OCI-LY7 (cell line): ENCODE results near the gene SPNS2.

Experiments
- EZH2phosphoT487 ChIP-seq: fragments of 200-600 bp; sonication (generic); IDR thresholded peaks from 2 replicates; pipeline ENCODE4 v1.6.1; 2018; ENCODE audit warnings: low read depth, borderline replicate concordance, mild to moderate bottlenecking, mixed run types, antibody characterized with exemption, low read length, moderate library complexity, mixed read lengths
- TF ChIP-seq, protein P1 (sequence below): fragments of 200-600 bp; sonication (generic); conservative IDR thresholded peaks from 2 replicates; pipeline ENCODE4 v1.5.1; 2014; ENCODE audit warnings: mild to moderate bottlenecking, antibody characterized with exemption, low read length, moderate library complexity, mixed read lengths

DNA sequence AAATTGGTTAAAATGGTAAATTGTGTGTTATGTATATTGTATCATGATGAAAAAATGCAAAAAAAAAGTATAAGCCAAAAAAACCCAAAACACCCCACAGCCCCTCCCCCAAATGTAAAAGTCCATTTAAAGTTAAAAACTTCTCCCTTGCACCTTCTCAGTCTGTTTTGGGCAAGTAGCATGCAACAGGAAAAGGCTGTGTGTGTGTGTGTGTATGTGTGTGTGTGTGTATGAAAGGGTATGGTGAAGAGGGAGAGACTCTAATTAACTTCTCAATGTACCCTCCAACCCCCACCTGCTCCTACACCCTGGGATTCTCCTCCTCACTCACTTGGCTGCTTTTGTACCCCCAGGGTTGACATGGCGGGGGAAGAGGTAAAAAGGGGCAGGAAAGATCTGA, 70.9 kb downstream of the SPNS2 start:
- TF ChIP-seq, protein P1, sequence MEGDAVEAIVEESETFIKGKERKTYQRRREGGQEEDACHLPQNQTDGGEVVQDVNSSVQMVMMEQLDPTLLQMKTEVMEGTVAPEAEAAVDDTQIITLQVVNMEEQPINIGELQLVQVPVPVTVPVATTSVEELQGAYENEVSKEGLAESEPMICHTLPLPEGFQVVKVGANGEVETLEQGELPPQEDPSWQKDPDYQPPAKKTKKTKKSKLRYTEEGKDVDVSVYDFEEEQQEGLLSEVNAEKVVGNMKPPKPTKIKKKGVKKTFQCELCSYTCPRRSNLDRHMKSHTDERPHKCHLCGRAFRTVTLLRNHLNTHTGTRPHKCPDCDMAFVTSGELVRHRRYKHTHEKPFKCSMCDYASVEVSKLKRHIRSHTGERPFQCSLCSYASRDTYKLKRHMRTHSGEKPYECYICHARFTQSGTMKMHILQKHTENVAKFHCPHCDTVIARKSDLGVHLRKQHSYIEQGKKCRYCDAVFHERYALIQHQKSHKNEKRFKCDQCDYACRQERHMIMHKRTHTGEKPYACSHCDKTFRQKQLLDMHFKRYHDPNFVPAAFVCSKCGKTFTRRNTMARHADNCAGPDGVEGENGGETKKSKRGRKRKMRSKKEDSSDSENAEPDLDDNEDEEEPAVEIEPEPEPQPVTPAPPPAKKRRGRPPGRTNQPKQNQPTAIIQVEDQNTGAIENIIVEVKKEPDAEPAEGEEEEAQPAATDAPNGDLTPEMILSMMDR, result no peak
- TF ChIP-seq EZH2phosphoT487, result no peak
